HG02884 (cell line): ENCODE results near the gene CPTP.
A peak's percentile ranks its signal among the peaks of the same experiment; 100 is the strongest.
"Not testable (repeated sequence)": the region's sequence is repeated elsewhere in the genome, so short reads cannot be mapped to it uniquely, and the experiment has no call there.

ENCODE experiments used
- ATAC-seq: cut with Tn5 transposase; IDR thresholded peaks from one replicate; pipeline ENCODE4 v1.9.1; 2021; ENCODE audit warnings: mild to moderate bottlenecking, moderate library complexity; ENCODE audit not compliant: unreplicated experiment

The CPTP gene

DNA sequence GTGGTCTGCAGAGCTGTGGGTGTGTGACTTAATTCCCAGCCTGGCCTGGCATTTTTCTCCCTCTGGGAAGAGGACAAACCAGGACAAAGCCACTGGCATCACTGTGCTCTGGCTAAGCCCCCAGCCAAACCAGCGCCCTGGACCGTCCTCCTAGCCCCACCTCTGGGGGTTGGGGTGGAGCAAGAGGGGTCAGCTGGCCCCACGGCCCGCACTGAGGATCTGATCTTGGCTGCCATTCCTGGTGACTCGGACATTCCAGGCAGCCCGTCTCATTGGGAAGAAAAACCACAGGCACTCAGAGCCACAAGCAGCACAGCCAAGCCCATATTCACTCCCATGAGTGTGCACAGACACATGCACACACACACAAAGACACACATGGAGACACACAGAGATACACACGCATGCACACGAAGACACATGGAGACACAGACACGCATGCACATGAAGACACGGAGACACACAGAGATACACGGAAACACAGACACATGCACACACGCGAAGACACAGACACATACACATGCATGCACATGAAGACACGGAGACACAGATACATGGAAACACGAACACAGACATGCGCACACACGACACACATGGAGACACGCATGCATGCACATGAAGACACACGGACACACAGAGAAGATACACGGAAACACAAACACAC lies 36.0 kb downstream of the CPTP start:
- no peak for ATAC-seq

DNA sequence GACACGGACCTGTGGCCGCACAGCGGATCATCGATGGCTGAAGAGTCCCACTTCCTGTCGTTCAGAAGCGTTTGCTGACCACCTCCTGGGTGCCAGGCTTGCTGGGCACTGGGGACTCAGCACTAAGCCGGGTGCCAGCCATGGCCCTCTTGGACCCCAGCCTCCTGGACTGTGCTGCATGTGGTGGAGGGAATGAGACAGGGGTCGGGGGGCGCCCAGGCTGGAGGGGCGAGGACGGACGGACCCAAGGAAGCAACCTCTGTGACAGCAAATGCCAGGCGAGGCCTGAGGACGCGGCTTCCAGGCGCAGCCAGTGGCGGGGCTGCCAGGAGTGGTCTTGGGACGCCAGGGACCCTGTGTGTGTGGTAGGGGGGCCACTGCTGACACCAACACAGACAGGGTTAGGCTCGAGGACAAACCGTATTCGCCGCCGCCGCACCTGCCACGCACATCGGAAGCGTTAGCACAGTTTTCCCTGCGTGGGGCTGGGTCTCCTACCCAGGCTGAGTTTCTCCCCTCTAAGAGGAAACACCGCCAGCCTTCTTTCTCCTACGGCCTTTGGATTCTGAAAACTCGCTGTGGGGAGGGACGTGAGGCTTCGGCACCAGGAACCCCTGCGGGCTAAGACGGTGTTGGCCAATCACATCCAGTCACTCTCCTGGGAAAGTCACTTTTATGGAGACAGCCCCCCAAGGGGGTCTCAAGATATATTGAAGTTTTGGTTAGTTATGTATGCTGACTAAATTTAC lies 36.8 kb downstream of the CPTP start:
- ATAC-seq: no peak

DNA sequence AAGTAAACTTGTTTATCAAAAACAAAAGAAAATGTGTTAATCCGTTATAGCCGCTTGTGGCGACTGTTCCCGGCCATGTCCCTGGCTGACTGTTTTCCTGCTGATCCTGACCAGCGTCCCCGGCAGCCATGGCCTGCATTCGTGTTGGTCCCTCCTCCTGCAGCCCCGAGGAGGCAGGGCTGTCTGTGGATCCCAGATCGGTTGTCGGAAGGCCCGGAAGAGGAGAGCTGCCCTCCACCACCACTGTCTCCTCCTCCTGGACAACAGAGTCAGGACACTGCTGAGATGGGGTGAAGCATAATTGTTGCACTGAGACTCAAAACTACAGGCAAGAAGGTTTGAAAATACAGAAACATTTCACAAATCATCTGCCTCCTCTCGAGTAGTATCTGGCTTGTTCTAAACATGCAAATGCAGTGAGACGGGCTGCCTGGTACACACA lies 37.4 kb downstream of the CPTP start:
- no peak for ATAC-seq

DNA sequence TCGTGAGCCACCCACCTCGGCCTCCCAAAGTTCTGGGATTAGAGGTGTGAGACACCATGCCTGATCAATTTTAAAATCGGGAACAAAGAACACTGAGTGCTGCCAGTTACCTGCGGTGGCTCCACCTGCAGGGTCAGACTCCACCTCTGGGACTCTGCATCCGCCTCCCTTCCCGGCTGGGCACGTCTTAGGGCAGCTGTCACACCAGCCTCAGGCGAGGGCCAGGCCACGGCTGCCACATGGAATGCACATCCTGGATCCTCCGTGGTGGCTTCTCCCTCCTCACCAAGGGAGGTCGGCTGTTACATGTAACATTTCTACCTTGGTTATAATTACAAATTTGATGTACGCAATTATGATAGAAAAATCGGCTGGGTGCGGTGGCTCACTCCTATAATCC lies 39.7 kb downstream of the CPTP start:
- ATAC-seq: no peak

DNA sequence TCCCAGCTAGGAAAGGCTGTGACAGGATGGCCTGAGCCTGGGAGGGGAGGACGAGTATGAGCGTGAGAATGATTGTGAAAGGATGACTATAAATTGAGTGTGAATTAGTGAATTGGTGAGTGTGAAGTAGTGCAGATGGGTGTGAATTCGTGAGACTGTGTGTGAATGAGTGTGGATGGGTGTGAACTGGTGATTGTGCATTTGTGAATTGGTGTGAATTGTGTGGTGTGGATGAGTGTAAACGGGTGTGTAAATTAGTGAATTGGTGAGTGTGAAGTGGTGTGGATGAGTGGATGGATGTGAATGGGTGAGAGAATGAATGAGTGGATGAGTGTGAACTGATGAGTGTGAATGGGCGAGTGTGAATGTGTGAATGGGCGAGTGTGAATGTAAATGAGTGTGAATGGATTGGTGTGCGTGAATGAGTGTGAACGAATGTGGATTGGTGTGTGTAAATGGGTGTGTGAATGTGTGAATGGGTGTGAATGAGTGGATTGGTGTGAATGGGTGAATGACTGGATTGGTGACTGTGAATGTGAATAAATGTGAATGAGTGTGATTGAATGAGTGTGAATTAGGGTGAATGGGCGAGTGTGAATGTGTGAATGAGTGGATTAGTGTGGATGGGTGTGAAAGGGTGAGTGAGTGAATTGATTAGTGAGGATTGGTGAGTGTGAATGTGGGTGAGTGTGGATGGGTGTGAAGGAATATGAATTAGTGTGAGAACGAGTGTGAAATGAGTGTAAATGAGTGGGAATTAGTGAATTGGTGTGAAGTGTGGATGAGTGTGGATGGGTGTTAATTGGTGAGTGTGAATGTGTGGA lies 41.5 kb downstream of the CPTP start:
- no peak for ATAC-seq

DNA sequence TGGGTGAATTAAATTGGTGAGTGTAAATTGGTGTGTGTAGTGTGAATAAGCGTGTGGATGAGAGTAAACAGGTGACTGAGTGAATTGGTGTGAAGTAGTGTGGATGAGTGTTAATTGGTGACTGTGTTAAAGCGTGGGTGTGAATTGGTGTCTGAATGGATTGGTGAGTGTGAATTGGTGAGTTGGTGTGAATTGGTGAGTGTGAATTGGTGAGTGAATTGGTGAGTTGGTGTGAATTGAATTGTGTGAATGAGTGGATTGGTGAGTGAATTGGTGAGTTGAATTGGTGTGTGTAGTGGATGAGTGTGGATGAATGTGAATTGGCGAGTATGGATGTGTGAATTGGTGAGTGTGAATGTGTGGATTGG lies 42.1 kb downstream of the CPTP start:
- no peak for ATAC-seq

DNA sequence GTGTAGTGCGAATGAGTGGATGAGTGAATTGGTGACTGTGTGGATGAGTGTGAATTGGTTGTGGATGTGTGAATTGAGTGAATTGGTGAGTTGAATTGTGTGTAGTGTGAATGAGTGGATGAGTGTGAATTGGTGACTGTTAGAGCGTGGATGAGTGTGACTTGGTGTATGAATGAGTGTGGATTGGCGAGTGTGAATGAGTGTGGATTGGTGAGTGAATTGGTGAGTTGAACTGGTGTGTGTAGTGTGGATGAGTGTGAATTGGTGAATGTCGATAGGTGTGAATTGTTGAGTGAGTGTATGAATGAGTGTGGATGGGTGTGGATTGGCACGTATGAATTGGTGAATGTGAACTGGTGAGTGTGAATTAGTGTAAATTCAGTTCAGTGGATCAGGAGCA lies 42.7 kb downstream of the CPTP start:
- no peak for ATAC-seq

DNA sequence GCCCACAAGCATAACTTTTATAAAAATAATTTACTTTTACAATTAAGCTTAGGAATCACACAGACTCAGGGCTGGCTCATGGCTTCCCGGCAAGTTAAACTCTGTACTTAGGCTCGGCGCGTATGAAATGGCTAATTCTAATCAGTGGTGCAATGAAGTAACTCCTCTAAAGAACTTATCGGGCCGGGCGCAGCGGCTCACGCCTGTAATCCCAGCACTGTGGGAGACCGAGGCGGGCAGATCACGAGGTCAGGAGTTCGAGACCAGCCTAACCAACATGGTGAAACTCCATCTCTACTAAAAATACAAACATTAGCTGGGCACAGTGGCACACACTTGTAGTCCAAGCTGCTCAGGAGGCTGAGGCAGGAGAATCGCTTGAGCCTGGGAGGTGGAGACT lies 45.5 kb downstream of the CPTP start:
- not testable (repeated sequence) for ATAC-seq

DNA sequence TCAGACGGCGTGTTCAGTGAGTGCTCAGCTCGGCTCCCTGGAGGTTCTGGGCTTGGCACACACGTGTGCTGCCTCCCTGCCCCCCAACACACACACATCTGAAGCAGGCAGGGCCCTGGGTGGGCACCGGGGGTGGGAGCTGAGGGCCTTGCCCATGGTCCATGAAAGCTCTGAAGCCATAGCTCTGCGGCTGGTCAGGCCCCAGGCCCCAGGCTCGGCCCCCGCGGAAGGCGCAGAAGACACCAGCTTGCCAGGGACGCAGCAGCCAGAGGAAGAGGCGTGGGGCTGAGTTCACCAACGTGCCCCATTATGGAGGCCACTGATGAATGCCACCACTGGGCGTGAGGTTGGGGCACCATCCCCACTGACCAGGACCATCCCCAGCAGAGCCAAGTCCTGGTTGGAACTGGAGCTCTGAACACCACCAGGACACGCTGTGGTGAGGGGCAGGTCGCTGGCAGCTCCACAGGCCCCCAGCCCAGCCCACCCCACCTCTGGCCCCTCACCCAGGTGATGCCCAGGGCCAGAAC lies 46.2 kb downstream of the CPTP start:
- no peak for ATAC-seq

DNA sequence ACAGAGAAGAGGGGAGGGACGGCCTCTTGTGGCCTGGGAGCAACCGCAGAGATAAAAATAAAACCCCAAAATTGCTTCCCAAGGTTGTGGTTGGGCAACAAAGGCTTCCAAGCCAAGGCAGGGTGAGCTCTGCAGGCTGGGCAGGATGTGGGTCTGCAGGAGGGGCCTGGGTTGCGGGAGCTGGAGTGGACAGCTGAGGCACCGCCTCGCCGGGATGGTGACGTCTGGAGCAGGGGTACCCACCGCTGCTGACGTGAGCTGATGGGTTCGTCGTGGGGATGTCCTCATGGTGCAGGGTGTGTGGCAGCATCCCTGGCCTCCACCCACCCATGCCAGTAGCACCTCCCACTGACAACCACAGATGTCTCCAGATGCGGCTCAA lies 46.8 kb downstream of the CPTP start:
- no peak for ATAC-seq

DNA sequence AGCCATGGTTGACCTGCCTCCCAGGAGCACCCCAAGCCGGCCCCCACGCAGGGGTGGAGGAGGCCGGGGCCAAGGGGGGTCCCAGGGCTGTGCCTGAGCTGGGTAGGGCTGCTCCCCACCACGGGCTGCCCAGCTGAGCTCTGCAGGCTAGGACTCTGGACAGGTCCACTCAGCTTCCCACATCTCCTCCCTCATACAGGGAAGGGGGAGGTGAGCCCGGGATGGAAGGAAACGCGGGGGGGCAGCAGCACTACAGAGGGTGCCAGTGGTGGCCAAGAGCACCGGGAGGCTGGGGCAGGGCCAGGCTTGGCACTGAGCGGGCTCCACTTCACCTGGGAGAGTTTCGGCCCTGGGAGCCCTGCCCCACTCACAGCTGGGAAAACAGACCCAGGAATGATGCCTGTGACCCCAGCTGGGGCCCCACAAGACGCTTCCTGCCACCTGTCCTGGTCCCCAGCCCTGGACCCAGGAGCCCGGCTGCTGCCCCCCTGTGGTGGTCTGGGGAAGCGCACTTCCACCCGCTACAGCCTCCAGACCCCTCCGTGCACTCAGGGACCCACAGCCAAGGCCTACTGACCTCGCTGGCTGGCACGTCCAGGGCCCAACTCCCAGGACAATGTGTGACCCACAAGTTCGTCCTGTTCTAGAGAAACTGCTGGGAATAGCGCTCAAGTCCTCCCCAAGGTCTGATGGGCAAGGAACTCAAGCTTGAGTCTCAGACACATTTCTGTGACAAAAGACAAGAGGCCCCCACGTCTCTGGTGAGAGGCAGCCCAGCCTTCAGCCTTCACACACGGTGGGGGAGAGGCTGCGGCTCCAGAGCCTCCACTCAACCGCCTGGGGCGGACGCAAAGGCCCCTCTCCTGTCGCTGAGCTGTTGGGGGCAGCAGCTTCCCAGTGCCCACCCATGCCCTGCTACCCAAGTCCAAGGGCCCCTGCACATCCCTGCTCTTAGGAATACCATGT lies 47.4 kb downstream of the CPTP start:
- no peak for ATAC-seq

DNA sequence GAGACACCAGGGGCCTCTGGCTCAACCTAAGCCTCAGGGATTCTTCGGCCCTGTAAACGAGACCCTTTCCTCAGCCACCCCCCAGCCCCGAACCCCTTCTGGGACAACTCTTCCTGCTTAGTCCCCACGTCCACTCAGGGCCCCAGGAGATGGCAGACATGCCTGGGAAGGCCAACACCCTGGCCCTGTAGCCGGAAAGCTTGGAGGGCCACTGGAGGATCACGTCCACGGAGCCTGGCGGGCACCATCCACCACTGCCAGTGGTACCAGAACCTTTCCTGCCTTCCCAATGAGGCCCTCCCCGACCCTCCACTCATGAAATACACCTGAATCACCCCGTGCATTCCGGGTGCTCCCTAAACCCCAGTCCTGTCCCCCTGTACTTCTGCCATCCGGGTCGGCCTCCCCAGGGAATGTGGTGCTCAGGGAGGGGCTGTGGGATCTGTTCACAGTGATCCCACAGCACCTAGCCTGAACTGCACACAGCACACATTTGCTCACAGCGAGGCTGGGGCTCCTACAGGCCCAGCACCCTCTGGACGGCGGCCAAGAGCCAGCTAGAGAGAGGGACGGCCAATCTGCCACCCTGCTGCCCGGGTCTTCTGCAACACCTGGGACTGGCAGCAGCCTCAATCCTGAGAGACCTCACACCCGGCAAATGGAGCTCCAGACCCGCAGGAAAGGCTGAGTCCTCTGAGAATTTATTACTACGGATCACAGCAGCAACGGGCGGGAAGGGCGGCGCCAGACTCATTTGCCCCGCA lies 48.6 kb downstream of the CPTP start:
- ATAC-seq: no peak

DNA sequence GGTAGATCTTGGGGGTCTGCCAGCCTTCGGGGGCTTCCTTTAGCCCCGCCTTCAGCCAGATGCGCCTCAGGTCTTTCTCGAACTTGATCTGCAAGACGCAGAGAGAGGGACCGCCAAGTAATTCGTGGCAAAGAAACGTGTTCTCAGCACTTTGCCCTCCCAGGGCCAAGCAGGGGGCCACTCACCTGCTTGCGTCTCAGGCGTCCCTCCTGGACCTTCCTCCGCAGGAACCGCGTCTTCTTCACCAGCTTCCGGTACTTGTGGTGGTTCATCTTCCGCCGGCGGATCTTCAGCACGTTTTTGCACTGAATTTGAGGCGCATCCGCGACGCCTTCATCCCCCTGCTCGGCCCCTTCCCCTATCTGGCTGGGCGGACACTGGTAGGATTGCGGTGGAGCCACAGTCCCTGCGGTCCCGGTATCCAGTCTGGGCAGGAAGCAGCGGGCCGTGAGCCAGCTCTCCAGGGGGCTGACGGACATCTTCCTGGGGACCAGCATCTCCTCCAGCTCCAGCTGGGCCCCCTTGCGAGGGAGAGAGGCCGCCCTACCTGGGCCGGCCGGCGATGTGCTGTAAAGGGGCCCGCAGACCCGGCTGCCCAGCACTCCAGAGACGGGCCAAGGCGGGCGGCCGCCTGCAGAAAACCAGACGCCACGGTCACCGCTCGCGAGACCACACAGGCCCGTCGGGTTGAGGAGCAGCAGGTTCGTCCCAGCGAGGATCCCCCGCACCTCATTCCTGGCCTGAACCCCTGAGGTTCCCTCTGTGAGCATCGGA lies 49.4 kb downstream of the CPTP start:
- no peak for ATAC-seq

DNA sequence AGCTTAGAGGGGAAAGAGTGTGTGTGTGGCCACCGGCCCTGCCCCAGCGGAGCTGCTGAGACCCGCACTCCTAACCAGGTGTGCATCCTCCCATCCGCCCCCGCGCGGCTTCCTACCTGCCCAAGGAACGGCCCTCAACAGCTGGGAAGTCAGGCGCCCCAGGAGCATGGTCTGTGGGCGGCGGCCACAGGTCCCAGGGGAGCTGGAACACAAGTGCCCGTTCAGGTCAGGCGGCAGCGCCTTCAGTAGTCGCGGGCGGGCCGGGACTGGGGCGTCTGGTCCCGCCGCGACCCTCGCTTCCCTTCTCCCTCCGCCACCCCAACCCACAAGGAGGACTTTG lies 50.0 kb downstream of the CPTP start:
- ATAC-seq: no peak

DNA sequence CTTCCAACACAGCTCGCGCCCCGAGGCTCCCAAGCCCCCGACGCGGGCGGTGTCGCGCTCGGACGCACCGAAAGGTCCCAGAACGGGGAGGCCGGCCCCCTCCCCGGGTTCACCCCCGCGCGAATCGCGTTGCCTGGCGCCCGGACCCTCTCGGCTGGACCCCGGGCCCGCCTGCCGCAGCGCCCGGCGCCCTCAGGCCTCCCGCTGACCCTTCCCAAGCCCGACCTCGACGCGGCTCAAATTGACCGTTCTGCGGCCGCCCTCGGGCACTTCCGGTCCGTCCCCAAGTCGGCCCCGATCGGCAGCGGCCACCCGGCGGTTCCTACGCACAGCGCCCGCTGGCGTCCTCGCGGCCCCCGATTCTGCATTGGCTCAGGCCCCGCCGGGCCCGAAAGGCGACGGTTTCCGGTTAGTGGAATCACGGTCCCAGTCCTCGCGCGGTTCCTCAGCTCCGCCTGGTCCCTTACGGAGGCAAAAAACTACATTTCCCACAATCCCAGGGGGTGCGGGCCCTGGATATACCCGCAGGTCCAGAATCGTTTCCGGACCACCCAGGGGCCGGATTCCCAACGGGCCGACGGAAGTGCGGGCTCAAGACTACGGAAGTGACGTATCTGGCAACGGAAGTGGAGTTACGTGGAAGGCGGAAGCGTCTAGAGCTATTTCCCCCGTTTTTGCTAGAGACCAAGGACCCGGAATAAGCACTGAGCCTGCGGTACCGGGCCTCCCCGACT lies 50.5 kb downstream of the CPTP start, which contains the start of gene AURKAIP1:
AURKAIP1 (minus strand) TSS at position 279 of the 734 bp plus-strand sequence. CDS start 451 bp downstream, outside the sequence.
- ATAC-seq: peak; percentile 80

DNA sequence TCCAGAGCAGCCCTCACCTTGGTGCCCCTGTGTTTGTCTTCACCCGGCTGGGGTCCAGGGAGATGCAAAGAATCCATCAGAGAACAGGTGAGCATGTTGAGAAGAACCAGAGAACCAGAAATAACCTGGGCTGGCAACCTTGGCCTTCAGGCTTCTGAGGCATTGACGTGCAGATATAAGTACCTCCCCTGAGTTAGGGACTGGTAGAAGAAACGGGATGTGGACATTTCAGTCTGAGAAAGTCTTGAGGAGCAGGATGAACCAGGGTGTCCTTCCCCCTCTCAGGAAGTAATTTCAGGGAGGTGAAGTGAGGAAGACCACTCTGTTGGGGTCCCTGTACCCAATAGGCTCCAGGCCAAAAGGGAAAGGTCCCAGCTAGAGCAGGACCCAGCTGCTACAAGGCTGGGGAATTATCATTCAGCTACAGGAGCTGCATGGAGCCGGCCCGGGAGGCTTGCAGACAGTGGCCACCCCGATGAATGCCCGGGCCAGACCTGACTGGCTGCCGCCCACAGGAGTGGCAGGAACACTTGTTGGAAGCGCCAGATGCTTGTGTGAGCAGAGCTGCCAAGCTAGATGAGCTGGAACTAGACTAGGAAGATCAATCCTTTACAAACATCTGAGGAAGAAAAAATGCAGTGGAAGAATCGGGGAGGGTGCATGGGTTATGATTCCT lies 52.1 kb downstream of the CPTP start:
- ATAC-seq: no peak

DNA sequence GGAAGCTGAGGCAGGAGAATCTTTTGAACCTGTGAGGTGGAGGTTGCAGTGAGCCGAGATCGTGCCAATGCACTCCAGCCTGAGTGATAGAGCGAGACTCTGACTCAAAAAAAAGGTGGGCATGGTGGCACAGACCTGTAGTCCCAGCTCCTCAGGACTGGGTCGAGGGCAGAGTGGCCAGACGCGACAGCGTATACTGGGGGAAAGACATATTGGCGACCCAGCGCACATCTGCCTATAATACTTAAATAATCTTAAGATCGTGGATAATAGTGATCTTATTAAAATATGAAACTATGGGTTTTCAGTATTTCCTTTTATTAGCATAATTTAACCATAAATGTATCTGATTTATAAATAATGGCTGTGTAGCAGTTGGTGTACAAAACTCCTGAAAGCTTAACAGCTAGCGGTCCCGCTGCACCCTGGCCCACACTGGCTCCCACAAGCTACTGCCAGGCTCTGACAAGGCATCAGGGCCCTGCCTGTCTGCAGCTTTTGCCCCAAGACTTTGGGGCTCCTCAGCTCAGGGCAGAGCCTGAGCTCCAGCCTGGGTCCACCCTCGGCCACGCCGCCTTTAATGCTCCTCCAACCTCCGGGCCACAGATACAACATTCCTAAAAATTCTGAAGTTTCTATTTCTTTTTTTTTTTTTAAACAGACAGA lies 53.1 kb downstream of the CPTP start:
- ATAC-seq: no peak
